Caco-2 (cell line): ENCODE measurements around the gene CLDN11. TPM values are rescaled to one million over a fixed set of nuclear protein-coding genes. Genes with fewer than 3 reads are reported as not detected.

Experiments used
- BruUV-seq: library from RNA; stranded (reverse); fragments of 400-500 nt; replicated peaks from 2 replicates; lab custom pipeline; 2021; lab: Mats Ljungman, UMichigan
- CTCF ChIA-PET: fragments of 300-600 bp; sonication (Branson Sonifier 250); formaldehyde crosslinking; loops from one replicate; lab custom pipeline; 2022; ENCODE audit warnings: antibody characterized with exemption; lab: Charles Lee
- POLR2A ChIA-PET: fragments of 300-600 bp; sonication (Branson Sonifier 250); formaldehyde crosslinking; loops from one replicate; lab custom pipeline; 2022; ENCODE audit warnings: antibody characterized with exemption; lab: Charles Lee
- DNase-seq, 2 experiments: peaks; one replicate each; pipeline versions ENCODE4 v3.0.0 to v3.0.0-alpha.2; 2020 to 2022
- H3K27me3 ChIP-seq: replicated peaks from 2 replicates; pipeline ENCODE4 v1.6.0; 2011; ENCODE audit warnings: low read length; ENCODE audit not compliant: control insufficient read depth, insufficient read depth
- H3K36me3 ChIP-seq: 2 replicates; pipeline ENCODE4 v1.5.1; 2011; ENCODE audit warnings: low read length; ENCODE audit not compliant: control insufficient read depth, insufficient read depth
- H3K4me1 ChIP-seq: fragments of 250-450 bp; sonication (Bioruptor Pico); 2 replicates; pipeline ENCODE4 v1.5.1; 2020; ENCODE audit warnings: mild to moderate bottlenecking
- H3K4me3 ChIP-seq: 2 replicates; pipeline ENCODE4 v1.5.1; 2011; ENCODE audit warnings: low read depth, mild to moderate bottlenecking, control low read depth, low read length
- H3K9me3 ChIP-seq: fragments of 250-450 bp; sonication (Bioruptor Pico); 2 replicates; pipeline ENCODE4 v1.5.1; 2020; ENCODE audit warnings: mild to moderate bottlenecking, moderate library complexity
- H3K27ac Mint-ChIP-seq: one replicate; pipeline ENCODE4 v1.8.0; 2022; ENCODE audit warnings: mixed read lengths; ENCODE audit not compliant: unreplicated experiment
- H3K27me3 Mint-ChIP-seq: one replicate; pipeline ENCODE4 v1.8.0; 2022; ENCODE audit warnings: mixed read lengths; ENCODE audit not compliant: insufficient read depth, unreplicated experiment
- H3K36me3 Mint-ChIP-seq: one replicate; pipeline ENCODE4 v1.8.0; 2022; ENCODE audit warnings: mild to moderate bottlenecking, mixed read lengths; ENCODE audit not compliant: insufficient read depth, unreplicated experiment
- H3K4me1 Mint-ChIP-seq: one replicate; pipeline ENCODE4 v1.8.0; 2022; ENCODE audit warnings: low read depth, mixed read lengths; ENCODE audit not compliant: unreplicated experiment
- H3K4me3 Mint-ChIP-seq: one replicate; pipeline ENCODE4 v1.8.0; 2022; ENCODE audit warnings: mild to moderate bottlenecking, moderate library complexity, mixed read lengths; ENCODE audit not compliant: unreplicated experiment
- H3K9me3 Mint-ChIP-seq: one replicate; pipeline ENCODE4 v1.8.0; 2022; ENCODE audit warnings: mixed read lengths; ENCODE audit not compliant: unreplicated experiment
- intact Hi-C: fragments of 100-400 bp; cut with micrococcal nuclease; formaldehyde crosslinking; loops from one replicate; pipeline ENCODE4 v1.10.0; 2022; ENCODE audit not compliant: unreplicated experiment
- total RNA-seq: library from RNA; stranded (reverse); gene quantifications from 2 replicates; pipeline ENCODE4 v1.2.3, GENCODE V29; 2022
- TF ChIP-seq, protein P1 (sequence below), 2 experiments: fragments of 200-600 bp in 1 of 2; IDR thresholded peaks; 1 replicate in 1 of 2; 2 replicates in 1 of 2; pipeline versions ENCODE4 v1.5.1 to v1.8.0; 2011 to 2022; ENCODE audit warnings: antibody characterized with exemption in 1 of 2, control low read depth in 1 of 2, inconsistent platforms in 1 of 2, low read depth in 1 of 2, low read length in 1 of 2, mild to moderate bottlenecking in 1 of 2, moderate library complexity in 1 of 2; ENCODE audit not compliant: insufficient read depth in 1 of 2, severe bottlenecking in 1 of 2, unreplicated experiment in 1 of 2

Gene CLDN11
- total RNA-seq, 1 experiment from 2014 or later, result 0.41 TPM

GRCh38 chr3:170467007-170467406 is 48.3 kb downstream of the CLDN11 start:
- H3K27me3 ChIP-seq, result no peaks in the 10 kb centered on the region; the same call in 1 of the 2 replicates
- Mint-ChIP-seq H3K27me3 (peaks cover 11% of the 10 kb centered on the region), H3K27ac (no peak overlapping the region), H3K36me3 (no peaks in the 10 kb centered on the region), H3K4me3 (no peak overlapping the region), H3K4me1 (peaks cover 7% of the 10 kb centered on the region), H3K9me3 (no peaks in the 10 kb centered on the region)
- H3K4me1 ChIP-seq, result 0 out of 2 replicates have a peak, but pooled peaks cover 5% of the 10 kb centered on the region
- BruUV-seq, result no TSS peak
- intact Hi-C loops, result no loop called here
- DNase-seq, result no peak
- H3K9me3 ChIP-seq, result no peaks in the 10 kb centered on the region
- H3K4me3 ChIP-seq, result no peak overlapping the region
- CTCF ChIA-PET, result no interaction called here
- POLR2A ChIA-PET, result no interaction called here
- no peaks in the 10 kb centered on the region for H3K36me3 ChIP-seq
- TF ChIP-seq, protein P1, sequence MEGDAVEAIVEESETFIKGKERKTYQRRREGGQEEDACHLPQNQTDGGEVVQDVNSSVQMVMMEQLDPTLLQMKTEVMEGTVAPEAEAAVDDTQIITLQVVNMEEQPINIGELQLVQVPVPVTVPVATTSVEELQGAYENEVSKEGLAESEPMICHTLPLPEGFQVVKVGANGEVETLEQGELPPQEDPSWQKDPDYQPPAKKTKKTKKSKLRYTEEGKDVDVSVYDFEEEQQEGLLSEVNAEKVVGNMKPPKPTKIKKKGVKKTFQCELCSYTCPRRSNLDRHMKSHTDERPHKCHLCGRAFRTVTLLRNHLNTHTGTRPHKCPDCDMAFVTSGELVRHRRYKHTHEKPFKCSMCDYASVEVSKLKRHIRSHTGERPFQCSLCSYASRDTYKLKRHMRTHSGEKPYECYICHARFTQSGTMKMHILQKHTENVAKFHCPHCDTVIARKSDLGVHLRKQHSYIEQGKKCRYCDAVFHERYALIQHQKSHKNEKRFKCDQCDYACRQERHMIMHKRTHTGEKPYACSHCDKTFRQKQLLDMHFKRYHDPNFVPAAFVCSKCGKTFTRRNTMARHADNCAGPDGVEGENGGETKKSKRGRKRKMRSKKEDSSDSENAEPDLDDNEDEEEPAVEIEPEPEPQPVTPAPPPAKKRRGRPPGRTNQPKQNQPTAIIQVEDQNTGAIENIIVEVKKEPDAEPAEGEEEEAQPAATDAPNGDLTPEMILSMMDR (IDR thresholded peaks at IDR 0.05; ENCODE audit: insufficient read depth in 1 of 2, low read depth in 1 of 2, low read length in 1 of 2, severe bottlenecking in 1 of 2, unreplicated experiment in 1 of 2), result no peak

DNA sequence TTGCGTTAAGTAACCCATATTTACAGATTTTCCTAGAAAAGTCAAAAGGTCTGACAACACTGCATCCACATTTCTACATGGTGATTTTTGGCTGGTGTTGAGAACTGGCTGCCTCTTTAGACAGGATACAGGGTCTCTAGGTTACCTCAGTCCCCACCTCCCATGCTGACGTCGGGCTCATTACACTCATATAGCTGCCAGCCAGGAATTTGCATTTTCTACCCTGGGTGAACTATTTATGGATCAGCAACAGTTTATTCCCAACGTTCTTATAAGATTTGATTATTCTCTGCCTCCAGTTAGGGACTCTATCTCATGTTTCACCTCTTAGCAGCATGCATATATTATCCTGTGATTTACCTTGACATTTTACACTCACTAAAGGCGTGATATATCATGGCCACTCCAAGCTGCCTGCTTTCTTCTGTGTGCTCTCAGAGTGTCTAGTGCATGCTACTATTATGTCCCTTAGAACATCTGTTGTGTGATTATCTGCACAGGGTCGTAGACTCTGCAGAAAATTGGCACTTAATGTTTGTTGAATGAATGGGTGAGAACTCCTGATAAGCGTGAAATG is 49.0 kb downstream of the CLDN11 start:
- H3K4me3 Mint-ChIP-seq, result no peak overlapping the region
- H3K27ac Mint-ChIP-seq, result no peak overlapping the region
- ChIA-PET POLR2A (no interaction called here), CTCF (no interaction called here)
- Histone ChIP-seq H3K4me1 (0 out of 2 replicates have a peak, but pooled peaks cover 5% of the 10 kb centered on the region), H3K27me3 (no peaks in the 10 kb centered on the region; the same call in 1 of the 2 replicates), H3K9me3 (no peaks in the 10 kb centered on the region), H3K36me3 (no peaks in the 10 kb centered on the region), H3K4me3 (no peak overlapping the region)
- intact Hi-C loops, result no loop called here
- H3K4me1 Mint-ChIP-seq, result peaks cover 7% of the 10 kb centered on the region
- TF ChIP-seq, protein P1 (IDR thresholded peaks at IDR 0.05; ENCODE audit: insufficient read depth in 1 of 2, low read depth in 1 of 2, low read length in 1 of 2, severe bottlenecking in 1 of 2, unreplicated experiment in 1 of 2), result no peak
- DNase-seq, result no peak
- no peaks in the 10 kb centered on the region for H3K9me3 Mint-ChIP-seq
- BruUV-seq, result no TSS peak
- H3K36me3 Mint-ChIP-seq, result no peaks in the 10 kb centered on the region
- H3K27me3 Mint-ChIP-seq, result peaks cover 7% of the 10 kb centered on the region

DNA sequence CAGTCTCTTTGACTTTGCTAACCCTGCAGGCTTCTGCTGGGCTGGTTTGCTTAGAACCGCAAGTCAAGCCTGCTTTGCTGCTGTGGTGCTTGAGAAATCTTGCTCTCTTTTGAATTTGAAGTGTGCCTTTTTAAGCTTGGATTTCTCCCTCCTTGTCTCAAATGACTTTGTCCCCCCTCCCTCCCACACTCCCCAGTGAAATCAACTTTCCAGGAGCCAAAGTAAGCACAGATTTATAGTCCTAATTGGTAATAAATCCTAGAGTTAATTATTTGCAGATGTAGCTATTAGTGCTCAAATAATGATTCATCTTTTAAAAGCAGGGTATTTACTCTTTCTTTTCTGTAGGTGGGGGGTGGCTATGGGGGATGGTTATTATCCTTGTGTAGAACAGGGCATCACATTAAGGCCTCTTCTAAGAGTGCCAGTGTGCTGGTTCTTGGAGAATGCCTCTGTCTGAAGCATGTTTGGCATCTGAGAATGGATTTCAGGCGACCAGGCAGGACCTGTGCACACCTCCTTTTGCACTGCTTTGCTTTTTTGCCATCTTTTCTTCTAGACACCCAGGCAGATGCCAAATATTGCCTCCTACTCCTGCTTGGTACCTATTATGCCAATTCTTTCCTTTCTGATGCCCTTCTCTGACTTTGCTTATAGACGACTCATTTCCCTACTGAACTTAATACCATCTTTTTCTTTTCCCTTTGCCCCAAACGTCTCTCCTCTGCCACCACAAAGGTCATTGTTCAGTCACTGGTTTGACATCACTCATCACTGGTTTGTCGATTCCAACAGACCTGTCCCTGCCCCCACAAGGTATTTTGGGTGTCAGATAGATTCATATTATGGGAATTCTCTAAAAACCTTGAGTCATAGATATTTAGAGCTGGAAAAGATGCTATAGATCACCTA is 50.7 kb downstream of the CLDN11 start:
- H3K27me3 Mint-ChIP-seq, result peaks cover 3% of the 10 kb centered on the region
- H3K4me3 Mint-ChIP-seq, result no peak overlapping the region
- 0 out of 2 replicates have a peak, but pooled peaks cover 5% of the 10 kb centered on the region for H3K4me1 ChIP-seq
- H3K9me3 ChIP-seq, result no peaks in the 10 kb centered on the region
- TF ChIP-seq, protein P1 (IDR thresholded peaks at IDR 0.05; ENCODE audit: insufficient read depth in 1 of 2, low read depth in 1 of 2, low read length in 1 of 2, severe bottlenecking in 1 of 2, unreplicated experiment in 1 of 2), result no peak
- no peaks in the 10 kb centered on the region; the same call in 1 of the 2 replicates for H3K27me3 ChIP-seq
- POLR2A ChIA-PET, result interaction anchor here (0.6 kb wide), 1 partner anchor 1405 kb away, joined by 3 read pairs; no protein-coding TSS in a partner anchor
- H3K9me3 Mint-ChIP-seq, result no peaks in the 10 kb centered on the region
- CTCF ChIA-PET, result no interaction called here
- no peak overlapping the region for H3K4me3 ChIP-seq
- H3K4me1 Mint-ChIP-seq, result peaks cover 7% of the 10 kb centered on the region
- peak in 1 of 2 experiments; percentile 3 for DNase-seq
- no peaks in the 10 kb centered on the region for H3K36me3 Mint-ChIP-seq
- H3K27ac Mint-ChIP-seq, result no peak overlapping the region
- H3K36me3 ChIP-seq, result no peaks in the 10 kb centered on the region
- intact Hi-C loops, result no loop called here
- no TSS peak for BruUV-seq
